ENCODE results near the gene CATSPER3.

DNA sequence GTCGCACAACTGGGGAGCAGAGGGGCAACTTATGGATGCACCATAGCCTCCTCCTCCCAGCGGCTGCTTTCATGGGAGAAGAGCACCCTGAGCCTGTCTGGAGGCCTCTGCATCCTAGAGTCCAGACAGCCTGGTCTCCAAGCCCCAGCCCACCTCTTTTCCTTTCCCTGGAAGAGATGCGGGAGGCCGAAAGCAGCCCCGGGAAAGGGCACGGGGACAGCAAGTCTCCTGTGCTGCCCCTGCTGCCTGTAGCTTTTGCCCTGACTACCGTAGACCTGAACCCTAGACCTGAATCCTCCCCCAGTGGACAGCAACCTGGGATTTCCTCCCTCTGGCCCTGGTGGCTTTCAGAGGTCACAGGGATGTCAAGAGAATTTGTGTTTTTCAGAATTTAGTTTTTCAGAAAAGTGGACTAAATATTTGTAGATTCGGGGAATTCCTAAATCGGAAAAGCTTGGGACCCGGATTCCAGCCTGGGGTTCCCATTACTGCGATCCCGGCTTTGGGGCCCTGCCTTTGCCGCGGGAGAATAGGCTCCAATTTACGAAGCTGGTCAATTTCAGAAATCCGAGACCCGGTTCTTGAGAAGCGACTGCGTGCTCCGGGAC is 70.6 kb downstream of the CATSPER3 start:
- TF ChIP-seq TAF1 (IDR thresholded peaks at IDR 0.05; ENCODE audit: borderline replicate concordance, low read depth, low read length) (no peak), POLR2AphosphoS5 (IDR thresholded peaks at IDR 0.05; ENCODE audit: low read depth, low read length) (no peak)

All from GM12892 (cell line).